Thyroid gland (tissue), 4 donors: Measurements from ENCODE around the gene MYO5A.
"Not testable (repeated sequence)": the region's sequence is repeated elsewhere in the genome, so short reads cannot be mapped to it uniquely, and the experiment has no call there.

ENCODE experiments used
- CTCF ChIP-seq, 6 experiments: fragments of 200-600 bp in 3 of 6; fragments of 450-650 bp in 3 of 6; sonication (generic) in 3 of 6; IDR thresholded peaks; one replicate each; pipeline ENCODE4 v1.5.1; 2016 to 2019; ENCODE audit warnings: antibody characterized with exemption in 6 of 6, mild to moderate bottlenecking in 2 of 6, inconsistent platforms in 1 of 6, moderate library complexity in 1 of 6
- POLR2A ChIP-seq, 2 donors: fragments of 450-650 bp; IDR thresholded peaks; one replicate each; pipeline ENCODE4 v1.6.1; 2017; ENCODE audit warnings: antibody characterized with exemption in 2 of 2, mild to moderate bottlenecking in 2 of 2, moderate library complexity in 1 of 2

GRCh38 chr15:52443205-52443604 lies 85.5 kb downstream of the MYO5A start:
- TF ChIP-seq CTCF, POLR2A (IDR thresholded peaks at IDR 0.05): not testable (repeated sequence)
